K562 (cell line): ENCODE data around the gene TMEM214. TPM values are rescaled to one million over a fixed set of nuclear protein-coding genes. Genes with fewer than 3 reads are reported as not detected.

Experiments used
- CBFA2T3 ChIP-seq: fragments of 450-650 bp; IDR thresholded peaks from 2 replicates; pipeline ENCODE4 v1.6.1; 2017
- CREB3L1 ChIP-seq: fragments of 450-650 bp; IDR thresholded peaks from 2 replicates; pipeline ENCODE4 v1.6.1; 2014; ENCODE audit warnings: low read depth, mild to moderate bottlenecking, moderate library complexity, borderline replicate concordance
- CREM ChIP-seq: IDR thresholded peaks from 2 replicates; pipeline ENCODE4 v1.6.1; 2014; ENCODE audit warnings: antibody characterized with exemption, low read depth
- CSDE1 ChIP-seq, 2 experiments: fragments of 450-650 bp; IDR thresholded peaks; 2 replicates each; pipeline ENCODE4 v1.6.1; 2016; ENCODE audit warnings: mild to moderate bottlenecking in 1 of 2
- DACH1 ChIP-seq: fragments of 450-650 bp; IDR thresholded peaks from 2 replicates; pipeline ENCODE4 v1.6.1; 2018; ENCODE audit not compliant: partially characterized antibody
- ILK ChIP-seq: fragments of 450-650 bp; IDR thresholded peaks from 2 replicates; pipeline ENCODE4 v1.6.1; 2016; ENCODE audit warnings: missing genetic modification characterization, low read depth, mild to moderate bottlenecking, missing compliant biosample characterization, moderate library complexity, borderline replicate concordance
- MXD1 ChIP-seq: fragments of 250-450 bp; sonication (Bioruptor Pico); IDR thresholded peaks from 2 replicates; pipeline ENCODE4 v1.8.0; 2021; ENCODE audit warnings: borderline replicate concordance, mild to moderate bottlenecking, moderate library complexity; ENCODE audit not compliant: poor library complexity, severe bottlenecking
- NCOA2 ChIP-seq, 2 experiments: fragments of 450-650 bp; IDR thresholded peaks; 2 replicates each; pipeline ENCODE4 v1.6.1; 2018; ENCODE audit warnings: mild to moderate bottlenecking in 2 of 2, moderate library complexity in 1 of 2; ENCODE audit not compliant: partially characterized antibody in 2 of 2
- PPARD ChIP-seq: fragments of 250-450 bp; sonication (Bioruptor Pico); IDR thresholded peaks from 2 replicates; pipeline ENCODE4 v1.8.0; 2022; ENCODE audit warnings: inconsistent platforms, mild to moderate bottlenecking, moderate library complexity
- PYGO2 ChIP-seq: fragments of 450-650 bp; IDR thresholded peaks from 2 replicates; pipeline ENCODE4 v1.6.1; 2016; ENCODE audit warnings: mild to moderate bottlenecking, missing genetic modification characterization, moderate library complexity, missing compliant biosample characterization
- RNF2 ChIP-seq: sonication (generic); IDR thresholded peaks from 2 replicates; pipeline ENCODE4 v1.6.1; 2016
- SMARCB1 ChIP-seq: IDR thresholded peaks from 2 replicates; pipeline ENCODE4 v1.6.1; 2011; ENCODE audit warnings: improper control_type of control experiment, low read depth; ENCODE audit not compliant: insufficient read length
- SNIP1 ChIP-seq: fragments of 450-650 bp; IDR thresholded peaks from 2 replicates; pipeline ENCODE4 v1.7.1; 2017; ENCODE audit warnings: low read depth, mild to moderate bottlenecking
- SOX6 ChIP-seq: fragments of 450-650 bp; IDR thresholded peaks from 2 replicates; pipeline ENCODE4 v1.6.1; 2014; ENCODE audit warnings: mild to moderate bottlenecking
- TBL1XR1 ChIP-seq, 2 experiments: IDR thresholded peaks; 2 replicates each; pipeline ENCODE4 v1.6.1; 2012; ENCODE audit warnings: improper control_type of control experiment in 2 of 2, low read length in 2 of 2, mild to moderate bottlenecking in 1 of 2
- TCFL5 ChIP-seq: fragments of 250-450 bp; sonication (Bioruptor Pico); conservative IDR thresholded peaks from 2 replicates; pipeline ENCODE4 v1.6.1; 2021; ENCODE audit warnings: mild to moderate bottlenecking, moderate library complexity, matching md5 sums
- TGIF2 ChIP-seq: sonication (generic); formaldehyde crosslinking; IDR thresholded peaks from 2 replicates; pipeline ENCODE4 v1.8.1; 2022; ENCODE audit warnings: mild to moderate bottlenecking, missing genetic modification reagents, moderate library complexity
- THRAP3 ChIP-seq: fragments of 450-650 bp; IDR thresholded peaks from 2 replicates; pipeline ENCODE4 v1.6.1; 2016; ENCODE audit warnings: mild to moderate bottlenecking, inconsistent platforms, borderline replicate concordance
- TOE1 ChIP-seq, 2 experiments: fragments of 450-650 bp in 1 of 2; sonication (generic) in 1 of 2; formaldehyde crosslinking in 1 of 2; IDR thresholded peaks; 2 replicates each; pipeline versions ENCODE4 v1.7.1 to v1.8.0; 2016 to 2022; ENCODE audit warnings: borderline replicate concordance in 2 of 2, mild to moderate bottlenecking in 2 of 2, antibody characterized with exemption in 1 of 2, inconsistent platforms in 1 of 2, low read depth in 1 of 2, missing genetic modification reagents in 1 of 2, moderate library complexity in 1 of 2
- YY1 ChIP-seq, 3 experiments: IDR thresholded peaks; 2 replicates each; pipeline ENCODE4 v1.6.1; 2011; ENCODE audit warnings: low read length in 2 of 3, mild to moderate bottlenecking in 2 of 3, moderate library complexity in 2 of 3, borderline replicate concordance in 1 of 3, control low read depth in 1 of 3, low read depth in 1 of 3; ENCODE audit not compliant: insufficient read depth in 3 of 3, insufficient replicate concordance in 2 of 3, control insufficient read depth in 1 of 3, insufficient read length in 1 of 3; ENCODE audit errors: extremely low read depth in 1 of 3
- ZNF253 ChIP-seq: fragments of 250-450 bp; sonication (Bioruptor Pico); conservative IDR thresholded peaks from 2 replicates; pipeline ENCODE4 v1.6.1; 2021; ENCODE audit warnings: mild to moderate bottlenecking
- ZNF444 ChIP-seq: fragments of 250-450 bp; sonication (Bioruptor Pico); IDR thresholded peaks from 2 replicates; pipeline ENCODE4 v1.4.0; 2020; ENCODE audit warnings: mild to moderate bottlenecking, moderate library complexity
- ZNF586 ChIP-seq: fragments of 450-650 bp; formaldehyde crosslinking; conservative IDR thresholded peaks from 2 replicates; pipeline ENCODE4 v1.4.0; 2020; ENCODE audit warnings: mild to moderate bottlenecking, moderate library complexity
- ZNF780A ChIP-seq: fragments of 250-450 bp; sonication (Bioruptor Pico); IDR thresholded peaks from 2 replicates; pipeline ENCODE4 v1.5.0; 2021; ENCODE audit warnings: mild to moderate bottlenecking
- polyA plus RNA-seq, 8 experiments: library from polyadenylated mRNA; depleted of rRNA in 4 of 8; stranded (reverse) in 5 of 8; unstranded in 3 of 8; fragments of >200 nt; fragmentation: Nextera tagmentation in 2 of 8; fragmentation: Illumina TruSeq in 1 of 8; extraction: Ambion mirVana in 2 of 8; extraction: Trizol in 1 of 8; gene quantifications; 2 replicates each; pipeline versions ENCODE4 v1.2.1 to v1.2.3, GENCODE V29; 2011 to 2014; ENCODE audit warnings: inconsistent platforms in 1 of 8, missing spikeins in 1 of 8
- total RNA-seq, 7 experiments: library from RNA; depleted of rRNA in 6 of 7; stranded (reverse); fragments of >200 nt in 6 of 7; fragmentation: Illumina TruSeq in 2 of 7; extraction: Trizol in 2 of 7; gene quantifications; 2 replicates each; pipeline versions ENCODE4 v1.2.1 to v1.2.3, GENCODE V29; 2011 to 2021; ENCODE audit warnings: low replicate concordance in 1 of 7

TMEM214 gene
- total and polyA plus RNA-seq, 9 of the 15 experiments (the other 6 are each of a cell fraction or from before 2014, with no cell fraction given): 11.4 to 81.4 (median 44.1) TPM

- no peak for TF ChIP-seq TOE1 (IDR thresholded peaks at IDR 0.05; ENCODE audit: borderline replicate concordance)
- no peak for TF ChIP-seq TOE1 (CRISPR knock-in tag; IDR thresholded peaks at IDR 0.05; ENCODE audit: borderline replicate concordance, low read depth)
- TF ChIP-seq PYGO2 (tag): peak; percentile 64; the same call in 1 of the 2 replicates
- TF ChIP-seq DACH1: no peak
- TF ChIP-seq SNIP1: no peak
- peak; percentile 78 for TF ChIP-seq RNF2
- TF ChIP-seq THRAP3: no peak
- no peak for TF ChIP-seq ILK (tag)
- TF ChIP-seq TBL1XR1 (IDR thresholded peaks at IDR 0.05; ENCODE audit: low read length in 2 of 2): peak; percentile 43 to 79; a peak in 3 of 4 replicates
- TF ChIP-seq CREM: 0 out of 2 replicates have a peak, but pooled peaks have one; percentile 32
- TF ChIP-seq CREB3L1: peak; percentile 27; the same call in 1 of the 2 replicates
- TF ChIP-seq MXD1 (CRISPR knock-in tag): no peak
- peak; percentile 41 to 64 for TF ChIP-seq NCOA2 (IDR thresholded peaks at IDR 0.05; ENCODE audit: partially characterized antibody in 2 of 2)
- TF ChIP-seq ZNF253 (CRISPR knock-in tag): no peak
- peak; percentile 92 for TF ChIP-seq CBFA2T3
- peak; percentile 92 for TF ChIP-seq SOX6
- no peak for TF ChIP-seq PPARD (CRISPR knock-in tag)
- TF ChIP-seq ZNF444 (CRISPR knock-in tag): no peak
- TF ChIP-seq TCFL5 (CRISPR knock-in tag): 0 out of 2 replicates have a peak, but pooled peaks have one; percentile 40
- TF ChIP-seq ZNF780A (CRISPR knock-in tag): no peak
- TF ChIP-seq CSDE1 (IDR thresholded peaks at IDR 0.05): no peak
- TF ChIP-seq ZNF586: no peak
- TF ChIP-seq TGIF2: no peak
- no peak for TF ChIP-seq YY1 (IDR thresholded peaks at IDR 0.05; ENCODE audit: borderline replicate concordance in 1 of 3, control insufficient read depth in 1 of 3, extremely low read depth in 1 of 3, insufficient read depth in 3 of 3, insufficient read length in 1 of 3, insufficient replicate concordance in 2 of 3, low read depth in 1 of 3, low read length in 2 of 3)
- TF ChIP-seq SMARCB1: peak; percentile 1
Observed at GRCh38 chr2:27007416-27008374, 25.1 kb upstream of the TMEM214 start (continued).
